DMS153 (cell line): Measurements from ENCODE around the gene ADIPOR2.
"Not testable (repeated sequence)": the region's sequence is repeated elsewhere in the genome, so short reads cannot be mapped to it uniquely, and the experiment has no call there.

Source experiments
- DNase-seq: peaks from one replicate; lab custom pipeline; 2025; lab: John Stamatoyannopoulos, UW

ADIPOR2 gene

DNA sequence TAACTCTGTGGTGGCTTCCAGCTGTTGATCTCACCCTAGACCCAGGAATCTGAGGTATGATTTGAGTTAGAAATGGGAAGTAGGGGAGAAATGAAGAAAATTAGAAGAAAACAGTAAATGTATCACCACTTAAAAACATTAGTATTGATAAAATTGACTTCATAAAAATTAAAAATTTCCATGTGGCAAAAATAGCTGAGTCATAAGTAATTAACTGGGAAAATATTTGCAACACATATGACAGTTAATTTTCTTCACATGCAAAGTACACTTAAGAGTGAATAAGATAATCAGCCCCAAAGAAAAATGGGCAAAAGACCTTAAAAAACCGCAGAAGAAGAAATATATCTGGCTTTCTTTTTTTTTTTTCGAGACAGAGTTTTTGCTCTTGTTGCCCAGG is 25.5 kb upstream of the ADIPOR2 start:
- DNase-seq = no peak

DNA sequence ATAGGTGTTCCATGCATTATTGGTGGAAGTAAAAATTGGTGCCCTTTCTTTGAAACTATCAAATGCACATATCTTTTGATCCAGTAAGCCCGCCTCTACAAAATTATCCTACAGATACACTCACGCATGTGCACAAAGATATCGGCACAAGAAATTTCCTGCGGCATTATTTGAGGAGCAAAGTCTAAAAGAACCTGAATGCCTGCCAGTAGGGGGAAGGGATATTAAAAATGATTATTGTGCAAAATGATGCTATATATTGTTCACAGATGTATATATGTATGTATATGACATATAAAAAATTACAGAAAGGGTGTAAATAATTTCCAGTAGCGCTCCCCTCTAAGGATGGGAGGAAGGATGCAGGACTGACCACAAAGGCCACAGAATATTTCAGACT is 24.7 kb upstream of the ADIPOR2 start:
- DNase-seq = no peak

- no peak for DNase-seq
These were observed 24.1 kb upstream of the ADIPOR2 start for GRCh38 chr12:1666685-1667162.

- no peak for DNase-seq
These were observed 21.9 kb upstream of the ADIPOR2 start for GRCh38 chr12:1668833-1669543.

- DNase-seq = no peak
These were observed 20.3 kb upstream of the ADIPOR2 start for GRCh38 chr12:1670358-1671268.

DNA sequence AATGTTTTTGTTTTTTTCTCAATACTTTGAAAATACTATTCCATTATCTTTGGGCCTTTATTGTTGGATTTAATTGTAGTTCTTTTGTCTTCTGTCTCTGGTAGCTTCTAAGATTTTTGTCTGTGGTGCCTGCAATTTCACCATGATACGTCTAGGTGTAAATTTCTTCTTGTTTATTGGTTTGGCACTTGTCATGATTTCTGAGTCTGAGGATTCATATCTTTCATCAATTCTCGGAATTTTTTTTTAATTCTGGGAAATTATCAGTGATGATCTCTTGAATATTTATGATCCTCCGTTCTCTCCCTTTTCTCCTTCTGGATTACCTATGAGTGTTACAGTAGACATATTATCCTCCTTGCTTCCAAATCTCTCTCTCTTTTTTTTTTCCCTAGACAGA is 14.8 kb upstream of the ADIPOR2 start:
- no peak for DNase-seq

- no peak for DNase-seq
These were observed 9.9 kb upstream of the ADIPOR2 start for GRCh38 chr12:1680804-1681492.

GRCh38 chr12:1681493-1681807 is 9.4 kb upstream of the ADIPOR2 start:
- no peak for DNase-seq

GRCh38 chr12:1688086-1688710 is 2.7 kb upstream of the ADIPOR2 start:
- no peak for DNase-seq

- DNase-seq = no peak
These were observed 495 bp downstream of the ADIPOR2 start for GRCh38 chr12:1691123-1692007.

- DNase-seq = no peak
These were observed 1.4 kb downstream of the ADIPOR2 start for GRCh38 chr12:1692226-1692625.

- no peak for DNase-seq
These were observed 2.2 kb downstream of the ADIPOR2 start for GRCh38 chr12:1692895-1693610.

- not testable (repeated sequence) for DNase-seq
These were observed 4.2 kb downstream of the ADIPOR2 start for GRCh38 chr12:1695097-1695496.

GRCh38 chr12:1695886-1696670 is 5.2 kb downstream of the ADIPOR2 start:
- no peak for DNase-seq

- DNase-seq = no peak
These were observed 5.9 kb downstream of the ADIPOR2 start for GRCh38 chr12:1696800-1697199.

GRCh38 chr12:1697271-1697670 is 6.4 kb downstream of the ADIPOR2 start:
- DNase-seq = no peak

DNA sequence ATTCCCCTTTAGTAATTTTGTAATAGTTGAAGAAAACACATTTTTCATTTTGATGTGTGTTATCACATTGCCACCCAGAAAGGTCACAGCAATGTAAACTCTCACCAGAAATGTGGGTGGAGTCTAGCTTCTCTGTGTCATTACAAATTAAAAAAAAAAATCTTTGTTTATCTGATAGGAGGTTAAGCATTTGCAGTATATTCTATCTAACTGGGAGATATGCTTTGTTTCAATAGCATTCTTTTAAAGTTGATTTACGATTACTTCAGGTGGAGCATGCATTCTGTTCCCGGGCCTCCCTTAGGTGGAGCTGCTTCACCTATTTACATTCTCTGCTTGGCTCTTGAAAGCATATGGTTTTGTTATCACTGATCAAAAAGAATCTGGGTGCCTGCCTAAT is 7.8 kb downstream of the ADIPOR2 start:
- peak; percentile 12 for DNase-seq

GRCh38 chr12:1702713-1703112 is 11.8 kb downstream of the ADIPOR2 start:
- DNase-seq = no peak

- no peak for DNase-seq
These were observed 13.2 kb downstream of the ADIPOR2 start for GRCh38 chr12:1703771-1704722.
